Caco-2 (cell line): ENCODE results near the gene TRAF4. TPM values are rescaled to one million over a fixed set of nuclear protein-coding genes. Genes with fewer than 3 reads are reported as not detected.

ENCODE experiments used
- BruUV-seq: library from RNA; stranded (reverse); fragments of 400-500 nt; replicated peaks from 2 replicates; lab custom pipeline; 2021; lab: Mats Ljungman, UMichigan
- CTCF ChIA-PET: fragments of 300-600 bp; sonication (Branson Sonifier 250); formaldehyde crosslinking; loops from one replicate; lab custom pipeline; 2022; ENCODE audit warnings: antibody characterized with exemption; lab: Charles Lee
- POLR2A ChIA-PET: fragments of 300-600 bp; sonication (Branson Sonifier 250); formaldehyde crosslinking; loops from one replicate; lab custom pipeline; 2022; ENCODE audit warnings: antibody characterized with exemption; lab: Charles Lee
- DNase-seq, 2 experiments: peaks; one replicate each; pipeline versions ENCODE4 v3.0.0 to v3.0.0-alpha.2; 2020 to 2022
- H3K27me3 ChIP-seq: replicated peaks from 2 replicates; pipeline ENCODE4 v1.6.0; 2011; ENCODE audit warnings: low read length; ENCODE audit not compliant: control insufficient read depth, insufficient read depth
- H3K36me3 ChIP-seq: 2 replicates; pipeline ENCODE4 v1.5.1; 2011; ENCODE audit warnings: low read length; ENCODE audit not compliant: control insufficient read depth, insufficient read depth
- H3K4me1 ChIP-seq: fragments of 250-450 bp; sonication (Bioruptor Pico); 2 replicates; pipeline ENCODE4 v1.5.1; 2020; ENCODE audit warnings: mild to moderate bottlenecking
- H3K4me3 ChIP-seq: 2 replicates; pipeline ENCODE4 v1.5.1; 2011; ENCODE audit warnings: low read depth, mild to moderate bottlenecking, control low read depth, low read length
- H3K9me3 ChIP-seq: fragments of 250-450 bp; sonication (Bioruptor Pico); 2 replicates; pipeline ENCODE4 v1.5.1; 2020; ENCODE audit warnings: mild to moderate bottlenecking, moderate library complexity
- H3K27ac Mint-ChIP-seq: one replicate; pipeline ENCODE4 v1.8.0; 2022; ENCODE audit warnings: mixed read lengths; ENCODE audit not compliant: unreplicated experiment
- H3K27me3 Mint-ChIP-seq: one replicate; pipeline ENCODE4 v1.8.0; 2022; ENCODE audit warnings: mixed read lengths; ENCODE audit not compliant: insufficient read depth, unreplicated experiment
- H3K36me3 Mint-ChIP-seq: one replicate; pipeline ENCODE4 v1.8.0; 2022; ENCODE audit warnings: mild to moderate bottlenecking, mixed read lengths; ENCODE audit not compliant: insufficient read depth, unreplicated experiment
- H3K4me1 Mint-ChIP-seq: one replicate; pipeline ENCODE4 v1.8.0; 2022; ENCODE audit warnings: low read depth, mixed read lengths; ENCODE audit not compliant: unreplicated experiment
- H3K4me3 Mint-ChIP-seq: one replicate; pipeline ENCODE4 v1.8.0; 2022; ENCODE audit warnings: mild to moderate bottlenecking, moderate library complexity, mixed read lengths; ENCODE audit not compliant: unreplicated experiment
- H3K9me3 Mint-ChIP-seq: one replicate; pipeline ENCODE4 v1.8.0; 2022; ENCODE audit warnings: mixed read lengths; ENCODE audit not compliant: unreplicated experiment
- intact Hi-C: fragments of 100-400 bp; cut with micrococcal nuclease; formaldehyde crosslinking; loops from one replicate; pipeline ENCODE4 v1.10.0; 2022; ENCODE audit not compliant: unreplicated experiment
- total RNA-seq: library from RNA; stranded (reverse); gene quantifications from 2 replicates; pipeline ENCODE4 v1.2.3, GENCODE V29; 2022
- TF ChIP-seq, protein P1 (sequence below), 2 experiments: fragments of 200-600 bp in 1 of 2; IDR thresholded peaks; 1 replicate in 1 of 2; 2 replicates in 1 of 2; pipeline versions ENCODE4 v1.5.1 to v1.8.0; 2011 to 2022; ENCODE audit warnings: antibody characterized with exemption in 1 of 2, control low read depth in 1 of 2, inconsistent platforms in 1 of 2, low read depth in 1 of 2, low read length in 1 of 2, mild to moderate bottlenecking in 1 of 2, moderate library complexity in 1 of 2; ENCODE audit not compliant: insufficient read depth in 1 of 2, severe bottlenecking in 1 of 2, unreplicated experiment in 1 of 2

The TRAF4 gene
- total RNA-seq, 1 experiment from 2014 or later = 140 TPM

DNA sequence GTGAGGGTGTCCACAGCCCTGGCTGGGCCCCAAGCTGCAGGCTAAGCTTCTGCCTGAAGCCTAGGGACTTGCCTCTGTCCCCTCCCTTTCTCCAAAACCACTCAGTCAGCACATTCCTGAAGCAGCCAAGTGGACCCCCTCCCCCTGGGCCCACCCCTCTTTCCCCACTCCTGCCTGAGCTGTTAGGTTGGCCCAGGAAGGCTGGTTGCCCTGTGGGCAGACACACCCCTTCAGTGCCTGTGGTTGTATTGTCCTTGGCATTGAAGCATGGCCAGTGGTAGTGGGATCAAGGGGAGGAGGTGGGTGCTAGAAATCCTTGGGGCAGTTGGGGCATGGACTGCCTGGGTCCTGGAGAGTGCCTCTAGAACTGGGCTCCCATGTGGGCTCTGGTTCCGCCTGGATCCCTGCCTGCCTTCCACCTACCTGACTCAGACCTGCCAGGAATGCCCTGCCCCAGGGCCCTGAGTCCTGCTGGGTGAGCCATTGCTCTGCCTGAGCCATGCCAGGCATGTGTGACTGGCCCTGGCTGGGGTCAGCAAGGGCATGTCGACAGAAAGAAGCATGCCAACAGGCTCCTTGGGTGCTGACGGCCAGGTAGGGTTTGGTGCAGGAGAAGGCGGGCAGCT lies 2.1 kb downstream of the TRAF4 start:
- Mint-ChIP-seq H3K36me3 (peaks cover 88% of the 10 kb centered on the region), H3K27ac (peak overlapping the region; percentile 96), H3K4me3 (peak overlapping the region; percentile 95), H3K4me1 (peaks cover 12% of the 10 kb centered on the region), H3K9me3 (no peaks in the 10 kb centered on the region), H3K27me3 (no peaks in the 10 kb centered on the region)
- ChIA-PET CTCF (interaction anchor here (0.7 to 9.5 kb wide), 5 partner anchors 18 to 204 kb away, joined by 3 to 324 read pairs (median 18); partner anchors contain the start of genes NEK8, PROCA1 and TLCD1), POLR2A (interaction anchor here (0.6 to 8.1 kb wide), 5 partner anchors 11 to 101 kb away, joined by 3 to 165 read pairs (median 5); partner anchors contain the start of genes BLTP2, NEK8, RPL23A and TLCD1)
- intact Hi-C loops = no loop called here
- peaks cover 22% of the 10 kb centered on the region for H3K36me3 ChIP-seq
- H3K4me1 ChIP-seq = peaks cover 40% of the 10 kb centered on the region
- DNase-seq = peak in 1 of 2 experiments; percentile 53
- BruUV-seq = no TSS peak
- TF ChIP-seq, protein P1, sequence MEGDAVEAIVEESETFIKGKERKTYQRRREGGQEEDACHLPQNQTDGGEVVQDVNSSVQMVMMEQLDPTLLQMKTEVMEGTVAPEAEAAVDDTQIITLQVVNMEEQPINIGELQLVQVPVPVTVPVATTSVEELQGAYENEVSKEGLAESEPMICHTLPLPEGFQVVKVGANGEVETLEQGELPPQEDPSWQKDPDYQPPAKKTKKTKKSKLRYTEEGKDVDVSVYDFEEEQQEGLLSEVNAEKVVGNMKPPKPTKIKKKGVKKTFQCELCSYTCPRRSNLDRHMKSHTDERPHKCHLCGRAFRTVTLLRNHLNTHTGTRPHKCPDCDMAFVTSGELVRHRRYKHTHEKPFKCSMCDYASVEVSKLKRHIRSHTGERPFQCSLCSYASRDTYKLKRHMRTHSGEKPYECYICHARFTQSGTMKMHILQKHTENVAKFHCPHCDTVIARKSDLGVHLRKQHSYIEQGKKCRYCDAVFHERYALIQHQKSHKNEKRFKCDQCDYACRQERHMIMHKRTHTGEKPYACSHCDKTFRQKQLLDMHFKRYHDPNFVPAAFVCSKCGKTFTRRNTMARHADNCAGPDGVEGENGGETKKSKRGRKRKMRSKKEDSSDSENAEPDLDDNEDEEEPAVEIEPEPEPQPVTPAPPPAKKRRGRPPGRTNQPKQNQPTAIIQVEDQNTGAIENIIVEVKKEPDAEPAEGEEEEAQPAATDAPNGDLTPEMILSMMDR (IDR thresholded peaks at IDR 0.05; ENCODE audit: insufficient read depth in 1 of 2, low read depth in 1 of 2, low read length in 1 of 2, severe bottlenecking in 1 of 2, unreplicated experiment in 1 of 2) = no peak
- H3K9me3 ChIP-seq = no peaks in the 10 kb centered on the region
- H3K4me3 ChIP-seq = peak overlapping the region; percentile 68
- no peaks in the 10 kb centered on the region for H3K27me3 ChIP-seq

- Histone ChIP-seq H3K36me3 (peaks cover 24% of the 10 kb centered on the region), H3K9me3 (no peaks in the 10 kb centered on the region), H3K4me1 (peaks cover 40% of the 10 kb centered on the region), H3K4me3 (peak overlapping the region; percentile 68), H3K27me3 (no peaks in the 10 kb centered on the region)
- no TSS peak for BruUV-seq
- POLR2A ChIA-PET = interaction anchor here (0.6 to 8.1 kb wide), 3 partner anchors 12 to 27 kb away, joined by 5 to 165 read pairs (median 52); partner anchors contain the start of genes NEK8, RPL23A and TLCD1
- TF ChIP-seq, protein P1 (IDR thresholded peaks at IDR 0.05; ENCODE audit: insufficient read depth in 1 of 2, low read depth in 1 of 2, low read length in 1 of 2, severe bottlenecking in 1 of 2, unreplicated experiment in 1 of 2) = no peak
- CTCF ChIA-PET = interaction anchor here (1.5 to 9.5 kb wide), 3 partner anchors 17 to 36 kb away, joined by 18 to 324 read pairs (median 22); partner anchors contain the start of genes NEK8, PROCA1 and TLCD1
- Mint-ChIP-seq H3K36me3 (peaks cover 91% of the 10 kb centered on the region), H3K4me1 (peaks cover 12% of the 10 kb centered on the region), H3K4me3 (peak overlapping the region; percentile 95), H3K27me3 (no peaks in the 10 kb centered on the region), H3K9me3 (no peaks in the 10 kb centered on the region), H3K27ac (peak overlapping the region; percentile 96)
- peak; percentile 84 to 88 for DNase-seq
- intact Hi-C loops = no loop called here
Measured at GRCh38 chr17:28746611-28747050, 2.8 kb downstream of the TRAF4 start.

- no peaks in the 10 kb centered on the region for H3K27me3 Mint-ChIP-seq
- Histone ChIP-seq H3K4me3 (peak overlapping the region; percentile 23; the same call in 1 of the 2 replicates), H3K36me3 (peaks cover 24% of the 10 kb centered on the region), H3K4me1 (peaks cover 35% of the 10 kb centered on the region), H3K27me3 (no peaks in the 10 kb centered on the region), H3K9me3 (no peaks in the 10 kb centered on the region)
- intact Hi-C loops = no loop called here
- H3K36me3 Mint-ChIP-seq = peaks cover 91% of the 10 kb centered on the region
- peak overlapping the region; percentile 96 for H3K27ac Mint-ChIP-seq
- peaks cover 12% of the 10 kb centered on the region for H3K4me1 Mint-ChIP-seq
- H3K9me3 Mint-ChIP-seq = no peaks in the 10 kb centered on the region
- peak; percentile 78 to 82 for DNase-seq
- ChIA-PET POLR2A (interaction anchor here (6.4 to 8.1 kb wide), 2 partner anchors 20 to 27 kb away, joined by 52 to 165 read pairs; partner anchors contain the start of genes NEK8, RPL23A and TLCD1), CTCF (interaction anchor here (1.5 to 9.5 kb wide), 3 partner anchors 16 to 36 kb away, joined by 18 to 324 read pairs (median 22); partner anchors contain the start of genes NEK8, PROCA1 and TLCD1)
- TF ChIP-seq, protein P1 (IDR thresholded peaks at IDR 0.05; ENCODE audit: insufficient read depth in 1 of 2, low read depth in 1 of 2, low read length in 1 of 2, severe bottlenecking in 1 of 2, unreplicated experiment in 1 of 2) = no peak
- no TSS peak for BruUV-seq
- H3K4me3 Mint-ChIP-seq = peak overlapping the region; percentile 95
Measured at GRCh38 chr17:28747051-28747691, 3.4 kb downstream of the TRAF4 start.
